G401 (cell line): ENCODE measurements around the gene CAMTA1. TPM values are rescaled to one million over a fixed set of nuclear protein-coding genes. Genes with fewer than 3 reads are reported as not detected.

Experiments
- DNase-seq: peaks from one replicate; pipeline ENCODE4 v3.0.0-alpha.2; 2015; ENCODE audit warnings: low spot score
- in situ Hi-C: cut with HindIII; loops from 2 replicates; pipeline ENCODE4 v1.10.0; 2016; ENCODE audit warnings: low sequenced_read_pairs, mixed read lengths
- total RNA-seq: library from RNA; depleted of rRNA; stranded (reverse); fragments of >200 nt; shearing (Covaris generic); gene quantifications from 2 replicates; pipeline ENCODE4 v1.2.3, GENCODE V29; 2014

Gene CAMTA1
- total RNA-seq, 1 experiment from 2014 or later, result 137 TPM

- in situ Hi-C loops, result no loop called here
- peak; percentile 46 for DNase-seq
Measured at GRCh38 chr1:7219031-7219430, 433.8 kb downstream of the CAMTA1 start.

DNA sequence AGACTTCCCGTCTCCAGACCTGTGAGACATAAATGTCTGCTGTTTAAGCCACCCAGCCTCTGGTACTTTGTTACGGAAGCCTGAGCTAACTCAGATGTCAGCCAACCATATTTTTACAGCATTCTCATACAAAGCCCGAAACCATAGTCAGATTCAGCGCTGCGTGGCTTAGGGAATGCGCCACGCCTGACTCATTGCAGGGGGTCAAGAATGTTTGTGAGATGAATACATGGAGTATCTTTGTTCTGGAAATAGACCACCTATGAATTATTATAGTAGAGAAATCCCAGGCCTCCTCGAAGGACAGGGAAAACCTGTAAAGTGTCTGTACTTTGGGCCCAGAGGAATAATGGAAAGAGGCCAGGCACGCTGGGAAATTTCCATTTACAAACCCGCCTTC lies 434.8 kb downstream of the CAMTA1 start:
- peak; percentile 25 for DNase-seq
- in situ Hi-C loops, result no loop called here

DNA sequence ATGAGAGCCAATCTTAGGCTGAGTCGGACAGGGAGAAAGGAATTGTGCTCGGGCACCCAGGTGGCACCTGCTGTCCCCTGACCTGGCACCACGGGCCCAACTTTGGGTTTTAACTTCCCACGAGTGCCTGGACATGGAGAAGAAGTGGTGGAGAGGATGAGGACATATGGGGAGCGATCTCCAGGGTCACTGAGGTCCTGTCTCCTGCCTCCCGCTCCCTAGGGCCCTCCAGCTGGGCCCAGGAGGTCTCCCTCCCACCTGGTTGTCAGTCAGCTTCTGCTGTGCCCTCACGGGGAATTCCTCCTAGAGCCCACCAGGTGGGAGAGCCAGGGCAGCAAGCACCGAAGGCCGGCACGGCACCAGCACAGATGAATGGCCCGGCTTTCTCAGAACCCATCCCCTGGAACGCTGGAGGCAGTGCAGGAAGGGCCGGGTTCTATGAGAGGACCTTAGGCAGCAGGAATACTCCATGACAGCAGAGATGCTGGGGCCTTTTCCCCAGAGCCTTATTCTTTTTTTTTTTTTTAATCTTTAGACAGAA lies 435.5 kb downstream of the CAMTA1 start:
- DNase-seq, result no peak
- in situ Hi-C loops, result no loop called here

DNA sequence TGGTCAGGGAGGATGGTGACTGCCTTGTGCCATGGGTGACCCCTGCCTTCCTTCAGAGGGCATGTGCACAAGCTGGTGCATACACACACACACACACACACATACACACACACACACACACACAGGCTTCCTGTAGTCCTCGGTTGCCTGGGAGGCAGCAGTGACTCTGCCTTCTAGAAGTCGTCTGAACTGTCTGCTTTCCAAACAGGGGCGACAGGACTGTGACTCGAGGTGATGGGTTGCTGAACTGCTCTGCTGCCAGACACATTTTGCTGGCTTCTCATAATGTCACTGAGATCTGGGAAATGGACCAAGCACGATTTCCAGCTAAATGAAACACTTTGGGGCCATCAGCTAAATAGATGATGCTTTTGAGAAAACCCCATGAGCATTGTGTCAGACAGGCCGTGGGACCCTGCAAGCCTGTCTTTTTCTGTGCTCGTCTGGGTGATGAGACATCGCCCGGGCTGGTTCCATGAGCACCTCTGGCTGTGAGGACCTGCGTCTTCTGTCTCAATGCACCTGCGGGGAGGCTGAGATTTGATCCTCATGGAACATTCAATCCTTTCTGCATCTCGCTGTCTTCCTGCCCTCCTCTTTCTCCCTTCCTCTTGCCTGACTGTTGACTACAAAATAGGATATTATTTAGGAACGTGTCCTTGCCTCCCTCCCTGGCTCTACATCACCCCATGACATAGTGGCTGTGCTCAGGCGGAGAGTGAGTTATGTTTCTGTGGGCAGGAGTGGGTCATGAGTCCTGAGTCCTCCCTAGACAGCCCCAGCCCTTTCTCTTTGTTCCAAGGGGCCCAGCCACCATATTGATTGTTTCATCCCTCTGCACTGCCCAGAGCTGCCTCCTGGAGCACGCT lies 436.8 kb downstream of the CAMTA1 start:
- in situ Hi-C loops, result no loop called here
- DNase-seq, result no peak

DNA sequence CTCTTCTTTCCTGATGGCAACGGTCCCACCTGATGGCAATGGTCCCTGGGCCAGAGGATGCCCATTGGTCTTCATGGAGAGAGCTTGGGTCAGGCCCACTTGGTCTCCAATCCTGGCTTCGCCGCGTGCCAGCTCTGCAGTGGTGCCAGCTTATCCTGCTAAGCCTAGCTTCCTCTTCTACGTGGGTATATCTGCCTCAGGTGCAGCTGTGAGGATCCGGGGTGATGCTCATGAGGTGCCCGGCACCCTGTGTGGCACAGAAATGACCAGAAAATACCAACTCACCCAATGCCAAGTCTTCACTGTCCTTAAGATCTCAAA lies 437.4 kb downstream of the CAMTA1 start:
- in situ Hi-C loops, result no loop called here
- no peak for DNase-seq

DNA sequence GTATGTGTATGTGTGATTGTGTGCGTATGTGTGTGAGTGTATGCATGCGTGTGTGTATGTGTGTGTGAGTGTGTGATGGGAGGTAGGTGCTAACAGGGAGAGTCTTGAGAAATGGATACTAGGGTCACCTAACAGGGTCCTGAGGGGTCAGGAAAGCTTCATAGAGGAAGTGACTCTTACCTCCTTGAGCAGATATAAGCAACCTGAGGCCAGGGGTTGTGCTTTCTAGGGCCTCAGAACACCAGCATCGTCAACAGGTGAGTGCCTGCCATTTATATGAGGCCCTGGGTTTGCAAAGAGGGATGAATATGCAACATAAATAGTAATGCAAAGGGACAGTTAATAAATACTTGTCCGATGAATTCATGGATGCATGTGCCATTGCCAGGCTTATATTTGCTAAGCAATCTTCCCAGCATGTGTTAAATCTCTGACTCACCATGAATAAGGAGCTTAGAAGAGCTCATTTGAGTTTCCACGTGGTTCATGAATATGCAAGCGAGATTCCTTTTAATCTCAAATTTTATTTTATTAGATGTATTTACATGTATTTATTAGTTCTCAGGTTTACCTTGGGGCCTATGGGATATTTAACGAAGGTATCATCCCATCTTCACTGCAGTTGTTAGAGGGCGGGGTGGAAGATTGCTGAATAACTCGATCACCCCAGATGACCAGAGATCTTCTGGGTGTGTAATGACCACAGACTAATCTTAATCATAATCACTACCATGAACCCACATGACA lies 438.3 kb downstream of the CAMTA1 start:
- in situ Hi-C loops, result no loop called here

DNA sequence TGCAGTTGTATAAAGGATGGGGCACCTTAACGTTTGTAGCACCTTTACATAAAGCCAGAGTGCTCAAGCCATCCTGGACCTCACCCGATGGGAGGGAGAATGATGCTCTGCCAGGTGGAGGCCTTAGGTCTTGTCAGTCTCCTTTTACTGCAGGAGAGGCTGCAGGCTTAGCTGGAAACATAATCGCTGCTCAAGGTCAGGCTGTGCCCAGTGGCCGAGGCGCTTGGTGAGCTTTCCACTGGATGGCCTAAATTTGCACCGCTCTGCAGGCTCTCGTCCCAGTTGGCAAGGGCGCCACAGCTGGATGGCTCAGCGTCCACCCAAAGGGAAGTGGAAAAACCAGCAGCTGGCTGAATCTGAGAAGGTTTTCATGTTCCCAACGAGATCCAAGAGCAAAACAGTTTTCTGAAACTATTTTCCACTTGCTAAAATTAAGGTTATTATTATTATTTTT lies 438.9 kb downstream of the CAMTA1 start:
- in situ Hi-C loops, result no loop called here

More for the DNA sequence above, 438.3 kb downstream of the CAMTA1 start:
- no peak for DNase-seq

GRCh38 chr1:7224644-7225043 lies 439.4 kb downstream of the CAMTA1 start:
- in situ Hi-C loops, result no loop called here
- DNase-seq, result no peak

More for the DNA sequence above, 438.9 kb downstream of the CAMTA1 start:
- DNase-seq, result no peak

- in situ Hi-C loops, result no loop called here
- DNase-seq, result no peak
Measured at GRCh38 chr1:7225711-7226505, 440.7 kb downstream of the CAMTA1 start.

- in situ Hi-C loops, result no loop called here
- DNase-seq, result no peak
Measured at GRCh38 chr1:7227654-7228053, 442.4 kb downstream of the CAMTA1 start.

- in situ Hi-C loops, result no loop called here
- no peak for DNase-seq
Measured at GRCh38 chr1:7228252-7228961, 443.2 kb downstream of the CAMTA1 start.

DNA sequence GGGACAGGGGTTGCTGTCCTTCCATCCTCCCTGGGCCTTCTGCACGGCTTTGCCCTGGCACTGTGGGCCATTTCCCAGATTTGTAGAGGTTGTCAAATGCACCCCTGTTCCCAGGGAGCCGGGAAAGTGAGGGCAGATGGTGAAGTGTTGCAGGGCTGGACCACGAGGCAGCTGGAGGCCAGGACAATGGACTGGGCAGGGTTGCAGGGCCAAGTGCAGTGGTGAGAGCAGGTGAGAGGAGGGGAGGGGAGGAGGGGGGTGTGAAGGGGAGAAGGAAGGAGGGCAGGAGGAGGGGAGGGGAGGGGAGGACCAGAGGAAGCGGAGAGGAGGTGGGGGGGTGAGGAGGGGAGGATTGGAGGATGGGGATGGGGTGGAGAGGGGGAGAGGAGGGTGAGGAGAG lies 443.9 kb downstream of the CAMTA1 start:
- in situ Hi-C loops, result no loop called here
- no peak for DNase-seq

- no peak for DNase-seq
- in situ Hi-C loops, result no loop called here
Measured at GRCh38 chr1:7229696-7230631, 444.7 kb downstream of the CAMTA1 start.

DNA sequence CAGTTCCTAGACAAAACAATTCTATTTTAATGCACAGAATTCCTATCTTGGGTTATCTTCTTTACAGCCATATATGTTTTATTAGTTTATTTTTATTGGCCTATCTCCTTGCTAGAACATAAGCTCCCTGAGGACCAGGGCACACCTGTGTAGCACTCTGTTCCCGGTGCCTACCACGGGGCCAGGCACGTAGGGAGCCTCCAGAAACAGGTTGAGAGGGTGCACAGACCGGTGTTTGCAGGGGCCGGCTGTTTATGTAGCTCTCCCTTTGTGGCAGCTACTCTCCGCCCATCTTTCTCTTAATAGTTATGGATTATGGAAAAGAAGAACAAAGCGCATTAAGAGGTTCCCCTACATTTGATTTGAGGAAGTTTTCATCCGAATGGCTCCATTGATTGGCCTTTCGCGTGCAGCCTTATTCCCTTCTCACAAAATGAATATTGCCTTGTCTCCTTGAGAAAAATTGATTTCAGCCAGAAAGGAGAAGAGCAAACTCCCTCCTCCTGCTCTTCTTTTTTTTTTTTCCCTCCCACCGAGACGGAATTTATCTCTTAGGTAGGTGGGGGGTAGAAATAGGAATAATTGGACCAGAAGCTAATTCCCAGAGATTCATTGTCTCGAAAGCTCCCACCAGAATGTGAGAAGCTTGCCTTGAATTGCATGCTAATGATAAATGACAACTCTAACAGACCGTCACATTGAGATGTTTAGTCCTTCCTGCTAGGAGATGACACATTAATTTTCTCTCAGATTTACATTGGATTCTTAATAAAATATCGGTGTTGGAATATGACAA lies 447.4 kb downstream of the CAMTA1 start:
- in situ Hi-C loops, result no loop called here
- DNase-seq, result no peak

DNA sequence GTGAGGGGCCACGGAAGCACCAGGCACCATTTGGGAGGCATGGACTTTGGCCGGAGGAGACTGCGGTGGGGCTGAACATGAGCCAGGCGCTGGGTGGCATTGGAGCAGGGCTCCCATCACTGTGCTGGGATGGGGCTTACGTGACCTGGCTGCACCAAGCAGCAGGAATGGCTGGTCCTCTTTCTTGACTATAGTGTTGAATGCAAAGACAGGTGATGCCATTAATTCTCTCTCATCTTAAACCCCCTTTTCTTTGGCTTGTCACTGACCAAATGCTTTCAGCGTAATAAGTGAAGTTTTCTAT lies 447.9 kb downstream of the CAMTA1 start:
- in situ Hi-C loops, result no loop called here
- DNase-seq, result no peak

GRCh38 chr1:7233646-7234470 lies 448.6 kb downstream of the CAMTA1 start:
- in situ Hi-C loops, result no loop called here
- DNase-seq, result no peak

DNA sequence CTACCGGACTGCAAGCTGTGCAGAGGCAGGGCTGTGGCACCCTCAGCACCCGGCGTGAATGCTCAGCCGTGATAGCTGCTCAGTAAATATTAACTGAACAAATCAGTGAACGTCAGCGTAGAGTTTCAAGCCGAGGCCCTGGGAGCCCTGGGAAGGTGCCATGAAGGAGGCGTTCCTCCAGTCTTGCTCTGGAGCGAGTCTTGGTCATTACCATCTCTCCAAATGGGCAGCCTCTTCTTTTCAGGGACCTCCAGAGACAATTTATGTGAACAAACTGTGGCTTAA lies 449.2 kb downstream of the CAMTA1 start:
- in situ Hi-C loops, result no loop called here
- no peak for DNase-seq
